GM12878 (cell line): Measurements from ENCODE around the gene CNKSR3. TPM values are rescaled to one million over a fixed set of nuclear protein-coding genes. Genes with fewer than 3 reads are reported as not detected.

Source experiments
- BCL3 ChIP-seq: IDR thresholded peaks from 2 replicates; pipeline ENCODE4 v1.6.1; 2011; ENCODE audit warnings: borderline replicate concordance, low read depth, mild to moderate bottlenecking, moderate library complexity, low read length; ENCODE audit not compliant: insufficient read depth, poor library complexity, severe bottlenecking
- CUX1 ChIP-seq: IDR thresholded peaks from 2 replicates; pipeline ENCODE4 v1.6.1; 2012; ENCODE audit warnings: improper control_type of control experiment, low read depth, low read length; ENCODE audit not compliant: insufficient replicate concordance
- NR2C2 ChIP-seq: IDR thresholded peaks from 2 replicates; pipeline ENCODE4 v1.6.1; 2011; ENCODE audit warnings: borderline replicate concordance, low read depth; ENCODE audit not compliant: control insufficient read depth, insufficient read length
- REST ChIP-seq: IDR thresholded peaks from 2 replicates; pipeline ENCODE4 v1.6.1; 2012; ENCODE audit warnings: mild to moderate bottlenecking, low read depth, low read length
- polyA plus RNA-seq, 11 experiments: library from polyadenylated mRNA; depleted of rRNA in 4 of 11; unstranded in 6 of 11; stranded (reverse) in 5 of 11; fragments of >200 nt; fragmentation: Nextera tagmentation in 4 of 11; fragmentation: Illumina TruSeq in 1 of 11; extraction: Ambion mirVana in 4 of 11; extraction: Trizol in 1 of 11; gene quantifications; 1 replicate in 1 of 11; 2 replicates in 10 of 11; pipeline versions ENCODE4 v1.2.1 to v1.2.3, GENCODE V29; 2011 to 2016; ENCODE audit warnings: inconsistent platforms in 2 of 11, missing spikeins in 2 of 11, low read depth in 1 of 11
- total RNA-seq, 4 experiments: library from RNA; depleted of rRNA in 3 of 4; stranded (reverse); fragments of >200 nt in 3 of 4; fragmentation: Illumina TruSeq in 1 of 4; extraction: Trizol in 1 of 4; gene quantifications; 2 replicates each; pipeline versions ENCODE4 v1.2.1 to v1.2.3, GENCODE V29; 2013 to 2021

CNKSR3 gene
- total and polyA plus RNA-seq, 10 of the 15 experiments (the other 5 are each of a cell fraction or from before 2014, with no cell fraction given) = under 0.01 to 0.48 (median 0.12) TPM; not detected in 2

- TF ChIP-seq REST (no peak), NR2C2 (no peak), CUX1 (no peak), BCL3 (no peak)
Observed at GRCh38 chr6:154474648-154475428, 35.6 kb downstream of the CNKSR3 start (continued).
